ENCODE data around the gene KCNQ1. TPM values are rescaled to one million over a fixed set of nuclear protein-coding genes. Genes with fewer than 3 reads are reported as not detected.

The KCNQ1 gene
- polyA plus RNA-seq, 1 of the 3 experiments (the other 2 are of a cell fraction), result 0.05 TPM

DNA sequence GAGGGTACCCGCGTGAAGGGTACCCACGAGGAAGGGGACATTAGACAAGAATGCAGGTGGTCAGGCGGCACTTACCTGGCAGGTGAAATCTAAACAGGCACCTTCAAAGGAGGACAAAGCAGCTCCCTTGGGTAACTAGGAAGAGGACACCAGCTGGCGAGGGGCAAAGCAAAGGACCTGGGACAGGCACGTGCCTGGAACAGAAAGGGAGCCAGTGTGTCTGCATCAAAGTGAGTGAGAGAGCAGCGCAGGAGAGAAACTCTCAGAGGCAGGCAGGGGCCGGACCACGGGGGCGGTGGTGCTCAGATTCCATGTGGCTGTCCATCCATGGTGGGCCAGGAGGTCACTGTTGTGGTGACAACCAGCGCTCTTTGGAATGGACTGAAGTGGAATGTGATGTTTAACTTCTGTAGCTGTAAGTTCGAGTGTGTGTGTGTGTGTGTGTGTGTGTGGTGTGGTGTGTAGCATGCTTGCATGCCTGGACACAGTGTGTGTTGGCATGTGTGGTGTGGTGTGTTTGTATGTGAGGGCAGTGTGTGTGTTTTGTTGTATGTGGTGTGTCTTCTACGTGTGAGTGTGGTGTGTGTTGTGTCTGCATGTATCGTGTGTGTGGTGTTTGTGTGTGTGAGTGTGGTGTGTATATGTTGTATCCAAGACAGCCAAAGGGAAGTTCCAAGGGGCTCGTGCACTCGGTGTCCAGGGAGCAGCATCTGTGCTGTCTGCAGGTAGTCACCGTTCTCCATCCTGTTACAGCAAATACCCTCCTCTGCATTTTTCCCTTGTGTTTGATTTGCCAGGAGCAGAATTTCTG, 354.3 kb downstream of the KCNQ1 start:
- WGBS (ENCODE audit: low lambda C conversion rate), result 62% methylated on average over 16 of the region's 17 CpGs
- CTCF ChIA-PET, result no interaction called here
- Histone ChIP-seq H2AFZ (ENCODE audit: low read depth) (no peak overlapping the region), H3K4me2 (no peak overlapping the region), H3K79me2 (ENCODE audit: insufficient read depth) (no peaks in the 10 kb centered on the region), H3K9ac (no peak overlapping the region), H3K4me3 (ENCODE audit: low read depth in 2 of 2, low read length in 1 of 2) (no peak overlapping the region), H3K36me3 (replicated peaks in 1 of 2; ENCODE audit: control insufficient read depth in 1 of 2, insufficient read depth in 2 of 2, low read length in 1 of 2) (no peaks in the 10 kb centered on the region), H4K20me1 (ENCODE audit: insufficient read depth) (no peaks in the 10 kb centered on the region), H3K27me3 (ENCODE audit: insufficient read depth) (no peaks in the 10 kb centered on the region), H3F3A (replicated peaks; ENCODE audit: insufficient read depth) (no peaks in the 10 kb centered on the region), H3K27ac (ENCODE audit: low read depth in 2 of 2, low read length in 1 of 2) (no peak overlapping the region), H3K9me3 (no peaks in the 10 kb centered on the region), H3K9me2 (no peaks in the 10 kb centered on the region), H3K4me1 (ENCODE audit: control insufficient read depth in 1 of 2, insufficient read depth in 2 of 2, low read depth in 1 of 2, low read length in 1 of 2) (peaks cover 0 to 2% of the 10 kb centered on the region in 2 experiments; a peak in 1 of 4 replicates)
- DNase-seq, result no peak
- TF ChIP-seq, protein P1, sequence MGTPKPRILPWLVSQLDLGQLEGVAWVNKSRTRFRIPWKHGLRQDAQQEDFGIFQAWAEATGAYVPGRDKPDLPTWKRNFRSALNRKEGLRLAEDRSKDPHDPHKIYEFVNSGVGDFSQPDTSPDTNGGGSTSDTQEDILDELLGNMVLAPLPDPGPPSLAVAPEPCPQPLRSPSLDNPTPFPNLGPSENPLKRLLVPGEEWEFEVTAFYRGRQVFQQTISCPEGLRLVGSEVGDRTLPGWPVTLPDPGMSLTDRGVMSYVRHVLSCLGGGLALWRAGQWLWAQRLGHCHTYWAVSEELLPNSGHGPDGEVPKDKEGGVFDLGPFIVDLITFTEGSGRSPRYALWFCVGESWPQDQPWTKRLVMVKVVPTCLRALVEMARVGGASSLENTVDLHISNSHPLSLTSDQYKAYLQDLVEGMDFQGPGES (IDR thresholded peaks at IDR 0.05; ENCODE audit: low read depth, low read length), result no peak
- TF ChIP-seq JUND (IDR thresholded peaks at IDR 0.05), result no peak
- TF ChIP-seq YY1 (IDR thresholded peaks at IDR 0.05; ENCODE audit: low read depth), result no peak
- no peak for TF ChIP-seq NFIC (IDR thresholded peaks at IDR 0.05; ENCODE audit: borderline replicate concordance)
- TF ChIP-seq, protein P2, sequence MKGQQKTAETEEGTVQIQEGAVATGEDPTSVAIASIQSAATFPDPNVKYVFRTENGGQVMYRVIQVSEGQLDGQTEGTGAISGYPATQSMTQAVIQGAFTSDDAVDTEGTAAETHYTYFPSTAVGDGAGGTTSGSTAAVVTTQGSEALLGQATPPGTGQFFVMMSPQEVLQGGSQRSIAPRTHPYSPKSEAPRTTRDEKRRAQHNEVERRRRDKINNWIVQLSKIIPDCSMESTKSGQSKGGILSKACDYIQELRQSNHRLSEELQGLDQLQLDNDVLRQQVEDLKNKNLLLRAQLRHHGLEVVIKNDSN (IDR thresholded peaks at IDR 0.05; ENCODE audit: borderline replicate concordance, low read depth), result no peak
- TF ChIP-seq, protein P3, sequence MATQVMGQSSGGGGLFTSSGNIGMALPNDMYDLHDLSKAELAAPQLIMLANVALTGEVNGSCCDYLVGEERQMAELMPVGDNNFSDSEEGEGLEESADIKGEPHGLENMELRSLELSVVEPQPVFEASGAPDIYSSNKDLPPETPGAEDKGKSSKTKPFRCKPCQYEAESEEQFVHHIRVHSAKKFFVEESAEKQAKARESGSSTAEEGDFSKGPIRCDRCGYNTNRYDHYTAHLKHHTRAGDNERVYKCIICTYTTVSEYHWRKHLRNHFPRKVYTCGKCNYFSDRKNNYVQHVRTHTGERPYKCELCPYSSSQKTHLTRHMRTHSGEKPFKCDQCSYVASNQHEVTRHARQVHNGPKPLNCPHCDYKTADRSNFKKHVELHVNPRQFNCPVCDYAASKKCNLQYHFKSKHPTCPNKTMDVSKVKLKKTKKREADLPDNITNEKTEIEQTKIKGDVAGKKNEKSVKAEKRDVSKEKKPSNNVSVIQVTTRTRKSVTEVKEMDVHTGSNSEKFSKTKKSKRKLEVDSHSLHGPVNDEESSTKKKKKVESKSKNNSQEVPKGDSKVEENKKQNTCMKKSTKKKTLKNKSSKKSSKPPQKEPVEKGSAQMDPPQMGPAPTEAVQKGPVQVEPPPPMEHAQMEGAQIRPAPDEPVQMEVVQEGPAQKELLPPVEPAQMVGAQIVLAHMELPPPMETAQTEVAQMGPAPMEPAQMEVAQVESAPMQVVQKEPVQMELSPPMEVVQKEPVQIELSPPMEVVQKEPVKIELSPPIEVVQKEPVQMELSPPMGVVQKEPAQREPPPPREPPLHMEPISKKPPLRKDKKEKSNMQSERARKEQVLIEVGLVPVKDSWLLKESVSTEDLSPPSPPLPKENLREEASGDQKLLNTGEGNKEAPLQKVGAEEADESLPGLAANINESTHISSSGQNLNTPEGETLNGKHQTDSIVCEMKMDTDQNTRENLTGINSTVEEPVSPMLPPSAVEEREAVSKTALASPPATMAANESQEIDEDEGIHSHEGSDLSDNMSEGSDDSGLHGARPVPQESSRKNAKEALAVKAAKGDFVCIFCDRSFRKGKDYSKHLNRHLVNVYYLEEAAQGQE (IDR thresholded peaks at IDR 0.05; ENCODE audit: low read depth, low read length), result no peak
- no peak for TF ChIP-seq FOXJ3 (CRISPR knock-in tag; IDR thresholded peaks at IDR 0.05)
- TF ChIP-seq CHD2 (IDR thresholded peaks at IDR 0.05; ENCODE audit: low read length, partially characterized antibody), result no peak
- TF ChIP-seq TEAD4 (IDR thresholded peaks at IDR 0.05; ENCODE audit: borderline replicate concordance, insufficient read depth), result no peak
- TF ChIP-seq RXRA (IDR thresholded peaks at IDR 0.05; ENCODE audit: borderline replicate concordance, low read depth), result no peak
- TF ChIP-seq, protein P4, sequence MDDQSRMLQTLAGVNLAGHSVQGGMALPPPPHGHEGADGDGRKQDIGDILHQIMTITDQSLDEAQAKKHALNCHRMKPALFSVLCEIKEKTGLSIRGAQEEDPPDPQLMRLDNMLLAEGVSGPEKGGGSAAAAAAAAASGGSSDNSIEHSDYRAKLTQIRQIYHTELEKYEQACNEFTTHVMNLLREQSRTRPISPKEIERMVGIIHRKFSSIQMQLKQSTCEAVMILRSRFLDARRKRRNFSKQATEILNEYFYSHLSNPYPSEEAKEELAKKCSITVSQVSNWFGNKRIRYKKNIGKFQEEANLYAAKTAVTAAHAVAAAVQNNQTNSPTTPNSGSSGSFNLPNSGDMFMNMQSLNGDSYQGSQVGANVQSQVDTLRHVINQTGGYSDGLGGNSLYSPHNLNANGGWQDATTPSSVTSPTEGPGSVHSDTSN (IDR thresholded peaks at IDR 0.05), result no peak
- no peak for TF ChIP-seq SIN3A (IDR thresholded peaks at IDR 0.05; ENCODE audit: borderline replicate concordance, low read depth, low read length)
- POLR2A ChIA-PET, result no interaction called here

Measured in SK-N-SH (cell line).